ENCODE results near the gene KIF5A.

GRCh38 chr12:57622293-57623245 is 72.7 kb downstream of the KIF5A start:
- TF ChIP-seq CTCF (IDR thresholded peaks at IDR 0.05) (no peak), EZH2 (IDR thresholded peaks at IDR 0.05; ENCODE audit: borderline replicate concordance, insufficient read depth, low read depth, low read length, poor library complexity, severe bottlenecking) (no peak)
